Left cardiac atrium (tissue), 4 donors: Measurements from ENCODE around the gene SLK. TPM values are rescaled to one million over a fixed set of nuclear protein-coding genes. Genes with fewer than 3 reads are reported as not detected.

Experiments used
- ATAC-seq, 2 donors: fragments of 200-7000 bp; cut with Tn5 transposase; one replicate each; pipeline ENCODE4 v1.9.1; 2020; ENCODE audit warnings: mild to moderate bottlenecking in 2 of 2, moderate library complexity in 2 of 2
- DNase-seq: peaks from one replicate; pipeline ENCODE4 v3.0.0-alpha.2; 2020
- intact Hi-C, 2 donors: fragments of 100-400 bp; cut with DNase I; formaldehyde crosslinking; loops; one replicate each; pipeline versions ENCODE4 v1.14.1 to v1.15.1; 2022 to 2023
- total RNA-seq, 2 donors: library from RNA; stranded (reverse); fragmentation: NEBNext Ultra II Directional; extraction: Animal tissue kit (Norgen Biotek cat#: 25700); gene quantifications; one replicate each; pipeline ENCODE4 v1.2.1, GENCODE V29; 2021
- donor health status: DM: no; HTN: yes; CAD: no.
- donor health status: DM: no; HTN: yes; CAD: no; lungs with severe emphysema.
- donor health status: DM: yes; HTN: yes; CAD: no.
- donor health status: Dilated cardiomyopathy.

SLK gene
- total RNA-seq, 2 donors from 2014 or later, result 29.0 to 42.2 TPM

DNA sequence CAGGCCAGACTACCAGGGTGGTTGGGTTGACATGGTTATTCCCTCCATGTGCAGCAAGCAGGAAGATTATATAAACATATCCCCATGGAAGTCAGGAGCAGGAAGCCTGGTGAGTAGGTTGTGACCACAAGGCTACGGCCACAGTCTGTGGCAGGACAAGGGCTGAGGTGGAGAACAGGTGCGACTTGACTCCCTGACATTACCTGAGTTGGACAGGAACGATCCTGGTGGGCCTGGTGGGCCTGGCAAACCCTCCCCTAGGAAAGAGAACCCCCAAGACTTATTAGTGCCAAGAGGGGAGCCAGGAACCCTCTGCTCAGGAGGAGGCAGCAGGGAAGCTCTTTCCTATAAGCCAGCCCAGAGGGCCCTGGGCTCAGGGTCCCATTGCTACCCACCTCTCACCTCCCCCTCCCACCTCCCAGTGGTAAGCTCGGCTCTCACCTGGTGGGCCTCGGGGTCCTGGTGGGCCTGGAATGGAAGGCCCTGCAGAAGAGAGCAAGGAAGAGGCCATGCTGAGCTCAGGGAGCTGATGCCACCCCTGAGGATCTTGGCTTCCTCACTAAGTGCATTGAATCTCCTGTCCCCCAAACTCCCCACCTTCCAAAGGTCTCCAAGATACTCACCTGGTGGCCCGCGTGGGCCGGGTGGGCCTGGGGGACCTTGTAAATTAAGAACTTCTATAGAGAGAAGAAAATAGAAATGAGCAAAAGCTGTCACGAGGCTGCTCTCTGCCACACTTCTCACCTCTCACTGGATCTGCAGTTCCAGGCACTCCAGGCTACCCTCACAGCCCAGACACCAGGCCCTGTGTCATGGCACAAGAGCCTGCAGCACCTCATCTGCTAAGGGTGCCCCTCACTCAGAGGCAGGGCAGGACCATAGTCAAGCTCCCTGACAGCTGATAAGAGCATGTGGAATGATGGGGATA, 74.2 kb downstream of the SLK start:
- intact Hi-C loops, result loop anchor here (10.0 kb wide), 2 partner anchors 74 to 164 kb away; no protein-coding TSS in a partner anchor
- ATAC-seq (no peak), DNase-seq (no peak)

GRCh38 chr10:104041891-104042535, 75.1 kb downstream of the SLK start:
- DNase-seq (no peak), ATAC-seq (no peak)
- intact Hi-C loops, result loop anchor here (10.0 kb wide), 2 partner anchors 73 to 163 kb away; no protein-coding TSS in a partner anchor

DNA sequence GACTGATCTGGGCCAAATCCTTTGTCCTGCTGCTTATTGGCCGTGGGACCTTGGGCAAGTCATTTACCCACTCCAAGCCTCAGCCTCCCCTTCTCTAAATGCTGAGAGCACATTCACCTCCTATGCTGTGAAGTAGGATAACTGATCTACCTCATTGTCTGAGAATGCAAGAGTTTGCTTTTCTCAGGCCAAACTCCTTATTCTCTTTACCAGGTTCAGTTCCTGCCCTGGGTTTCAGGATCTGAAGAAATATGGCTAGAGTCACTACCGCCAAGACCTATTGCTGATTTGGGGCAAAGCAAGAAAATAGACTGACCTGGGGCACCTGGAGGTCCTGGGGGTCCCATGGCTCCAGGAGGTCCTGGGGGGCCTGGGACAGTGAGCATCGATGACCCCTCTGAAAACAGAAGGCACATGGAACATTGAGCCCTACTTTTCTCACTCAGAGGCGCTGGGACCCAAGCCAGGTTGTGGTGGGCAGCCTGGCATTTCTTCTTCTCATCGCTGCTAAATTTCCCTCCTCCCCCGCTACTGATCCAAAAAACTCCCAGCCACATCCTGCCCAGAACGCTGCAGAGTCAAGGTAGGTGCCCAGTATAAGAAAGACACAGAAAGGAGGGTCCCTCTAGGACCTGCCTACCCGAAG, 76.4 kb downstream of the SLK start:
- intact Hi-C loops, result loop anchor here (10.0 kb wide), 2 partner anchors 71 to 161 kb away; no protein-coding TSS in a partner anchor
- no peak for ATAC-seq
- no peak for DNase-seq

DNA sequence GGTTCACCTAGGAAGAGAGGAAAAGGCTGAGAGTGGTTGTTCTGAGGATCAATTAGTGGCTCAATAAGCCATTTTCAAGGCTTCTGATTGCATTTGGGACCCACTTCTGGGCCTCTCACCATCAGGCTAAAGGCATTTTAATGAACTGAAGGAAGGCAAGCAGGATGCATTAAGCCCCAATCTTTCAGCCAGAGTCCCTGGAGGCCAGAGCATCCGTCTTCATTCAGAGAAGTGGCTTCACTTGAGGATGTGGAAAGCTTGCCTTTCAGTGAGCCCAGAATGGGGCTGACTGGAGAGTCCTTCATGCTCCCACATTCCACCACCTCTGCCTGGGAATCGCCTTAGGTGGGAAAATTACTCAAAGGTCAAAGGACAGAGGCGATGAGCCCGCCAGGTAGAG, 76.9 kb downstream of the SLK start:
- no peak for ATAC-seq
- intact Hi-C loops, result loop anchor here (2.0 to 10.0 kb wide), 3 partner anchors 71 to 165 kb away; no protein-coding TSS in a partner anchor
- no peak for DNase-seq

- intact Hi-C loops, result loop anchor here (2.0 to 10.0 kb wide), 3 partner anchors 69 to 163 kb away; no protein-coding TSS in a partner anchor
- peak; percentile 85 to 86 for ATAC-seq
- peak; percentile 54 for DNase-seq
These were observed 78.5 kb downstream of the SLK start for GRCh38 chr10:104045151-104046089.

DNA sequence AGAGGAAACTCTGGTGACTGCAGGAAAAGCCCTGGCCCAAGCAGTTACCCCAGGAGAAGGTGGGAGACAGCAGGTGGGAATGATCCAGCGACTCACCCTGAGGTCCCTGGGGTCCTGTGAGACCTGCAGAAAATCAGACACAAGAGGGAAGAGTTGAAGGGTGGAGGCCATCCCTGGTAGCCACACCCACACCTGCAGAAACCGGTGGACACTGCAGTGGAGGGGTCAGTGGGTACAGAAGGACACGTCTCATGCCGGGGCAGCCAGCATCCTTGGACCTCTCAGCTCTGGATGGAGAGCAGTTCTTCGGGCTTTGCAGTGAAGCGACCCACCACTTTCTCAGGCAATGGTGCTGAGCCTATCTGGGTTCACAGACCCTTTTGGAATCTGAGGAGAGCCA, 79.7 kb downstream of the SLK start:
- ATAC-seq, result no peak
- intact Hi-C loops, result loop anchor here (10.0 kb wide), 2 partner anchors 68 to 158 kb away; no protein-coding TSS in a partner anchor
- DNase-seq, result no peak

DNA sequence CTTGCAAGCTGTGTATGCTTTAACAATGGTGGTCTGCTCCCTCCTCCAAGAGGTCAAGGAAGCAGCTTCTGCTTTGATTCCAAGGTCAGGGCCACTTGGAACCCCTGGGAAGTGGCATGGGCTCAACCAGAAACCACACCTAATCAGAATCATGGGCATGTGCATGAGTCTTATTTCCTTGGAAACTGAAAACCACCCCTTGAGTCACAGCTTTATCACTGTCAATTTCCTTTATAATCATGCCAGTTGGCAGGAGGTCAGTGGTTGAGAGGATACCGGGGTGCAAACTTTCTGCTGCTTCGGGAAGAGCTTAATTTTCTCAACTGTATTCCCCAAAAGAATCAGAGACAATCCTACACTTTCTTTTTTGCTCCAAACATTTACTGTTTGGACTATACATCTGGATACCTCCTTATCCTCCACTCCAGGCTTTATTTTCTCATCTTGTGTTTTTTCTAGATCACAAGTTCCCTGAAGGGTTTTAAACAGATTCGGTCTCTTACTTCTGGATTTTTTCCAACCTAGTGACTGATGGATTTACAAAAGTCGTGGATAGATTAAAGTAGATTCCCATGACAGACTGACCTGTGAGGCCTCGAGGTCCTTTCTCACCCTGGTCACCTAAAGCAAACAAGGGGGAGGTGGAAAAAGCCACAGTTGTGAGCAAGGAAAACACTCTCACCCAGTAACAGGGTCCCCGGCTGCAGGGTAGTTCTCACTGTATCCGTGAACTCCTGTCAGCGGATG, 82.7 kb downstream of the SLK start:
- intact Hi-C loops, result loop anchor here (10.0 kb wide), 2 partner anchors 65 to 155 kb away; no protein-coding TSS in a partner anchor
- peak; percentile 38 for DNase-seq

GRCh38 chr10:104052431-104052830, 85.5 kb downstream of the SLK start:
- ATAC-seq (no peak), DNase-seq (no peak)
- intact Hi-C loops, result no loop called here

More for the DNA sequence above, 82.7 kb downstream of the SLK start:
- peak in 1 of 2 donors; percentile 69 for ATAC-seq

GRCh38 chr10:104053201-104053600, 86.3 kb downstream of the SLK start:
- intact Hi-C loops, result no loop called here
- ATAC-seq (no peak), DNase-seq (no peak)

GRCh38 chr10:104054430-104054829, 87.5 kb downstream of the SLK start:
- DNase-seq (no peak), ATAC-seq (peak in 1 of 2 donors; percentile 77)
- intact Hi-C loops, result no loop called here

GRCh38 chr10:104056619-104057273, 89.8 kb downstream of the SLK start:
- ATAC-seq (no peak), DNase-seq (no peak)
- intact Hi-C loops, result no loop called here

DNA sequence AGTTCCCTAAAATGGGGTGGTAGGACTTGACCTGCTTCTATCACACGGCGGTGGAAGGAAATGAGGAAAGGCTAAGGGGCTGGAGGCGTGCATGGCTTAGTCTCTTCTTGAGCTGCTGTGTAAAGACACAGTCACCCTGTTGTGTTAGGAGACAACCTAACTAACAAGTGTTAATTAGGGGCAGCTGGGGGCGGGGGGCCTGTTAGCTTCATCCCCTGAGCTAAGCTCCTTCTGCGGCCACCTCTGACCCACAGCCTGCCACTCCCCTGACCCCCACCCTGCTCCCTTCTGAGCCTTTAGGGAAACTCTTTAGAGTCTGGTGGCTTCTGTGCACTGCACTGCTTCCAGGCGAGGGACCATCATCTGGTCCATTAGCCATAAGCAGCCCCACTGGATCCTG, 90.8 kb downstream of the SLK start:
- ATAC-seq (no peak), DNase-seq (no peak)

DNA sequence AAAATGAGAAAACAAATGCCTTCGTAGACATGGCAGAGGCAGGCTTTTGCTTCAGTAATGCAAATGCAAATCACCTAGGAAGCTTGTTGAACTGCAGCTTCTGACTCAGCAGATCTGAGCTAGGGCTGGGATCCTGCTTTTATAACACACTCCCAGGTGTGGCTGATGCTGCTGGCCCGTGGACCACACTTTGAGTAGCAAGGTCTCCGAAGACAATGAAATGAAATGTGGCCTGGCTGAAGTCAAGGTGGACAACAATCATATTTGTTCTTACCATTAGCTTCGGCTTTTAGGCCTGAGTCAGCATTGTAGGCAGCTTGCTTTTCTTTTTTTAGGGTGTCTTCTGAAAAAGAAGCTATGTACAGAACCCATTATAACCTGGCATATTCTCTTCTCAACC, 92.4 kb downstream of the SLK start:
- intact Hi-C loops, result no loop called here
- ATAC-seq (no peak), DNase-seq (no peak)

More for the DNA sequence above, 90.8 kb downstream of the SLK start:
- intact Hi-C loops, result no loop called here

- ATAC-seq, result no peak
- intact Hi-C loops, result no loop called here
- no peak for DNase-seq
These were observed 94.3 kb downstream of the SLK start for GRCh38 chr10:104061196-104061595.

- ATAC-seq (no peak), DNase-seq (no peak)
- intact Hi-C loops, result no loop called here
These were observed 98.8 kb downstream of the SLK start for GRCh38 chr10:104065748-104066147.

DNA sequence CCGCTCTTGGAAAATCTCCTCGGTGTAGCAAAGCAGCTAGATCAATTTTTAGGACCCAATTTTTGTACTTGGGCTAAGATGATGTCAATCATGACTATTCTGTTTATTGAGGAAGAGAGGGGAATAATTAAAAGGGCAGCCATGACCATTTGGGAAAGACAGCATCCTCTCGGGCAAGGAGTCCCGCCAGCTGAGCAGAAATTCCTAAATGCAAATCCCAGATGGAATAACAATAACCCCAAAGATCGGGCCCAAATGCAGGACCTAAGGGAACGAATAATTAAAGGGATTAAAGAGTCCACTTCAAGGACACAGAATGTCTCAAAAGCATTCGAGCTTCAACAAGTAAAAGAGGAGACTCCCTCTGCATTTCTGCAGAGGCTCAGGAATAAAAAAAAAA, 100.0 kb downstream of the SLK start:
- ATAC-seq (no peak), DNase-seq (no peak)
- intact Hi-C loops, result no loop called here

DNA sequence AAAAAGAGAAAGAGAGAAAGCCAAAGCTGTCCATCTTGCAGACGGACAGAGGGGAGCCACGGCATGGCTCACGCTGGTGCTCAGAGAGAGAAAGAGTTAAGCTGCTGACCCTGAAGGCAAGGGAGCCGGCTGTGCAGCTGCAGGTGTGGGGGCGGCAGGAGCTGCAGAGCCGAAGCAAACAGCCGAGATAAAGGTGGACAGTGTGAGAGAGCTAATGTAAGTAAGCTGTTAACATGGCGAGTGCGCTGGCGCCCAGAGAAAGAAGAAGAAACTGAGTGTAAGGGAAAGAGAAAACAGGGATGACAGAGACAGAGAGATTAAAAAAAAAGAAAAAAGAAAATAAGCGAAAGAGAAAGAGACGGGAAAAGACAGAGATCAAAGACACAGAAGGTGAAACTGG, 100.6 kb downstream of the SLK start:
- ATAC-seq (peak in 1 of 2 donors; percentile 41), DNase-seq (no peak)
- intact Hi-C loops, result no loop called here
